Breast epithelium (tissue), 3 donors: ENCODE data around the gene TSSK3.

Source experiments
- POLR2A ChIP-seq: fragments of 450-650 bp; IDR thresholded peaks from one replicate; pipeline ENCODE4 v1.6.1; 2016; ENCODE audit warnings: antibody characterized with exemption, mild to moderate bottlenecking, moderate library complexity
- POLR2AphosphoS5 ChIP-seq, 3 donors: sonication (generic); formaldehyde crosslinking; IDR thresholded peaks; one replicate each; pipeline ENCODE4 v1.6.1; 2017; ENCODE audit warnings: antibody characterized with exemption in 3 of 3
- TF ChIP-seq, protein P1 (sequence below), 3 donors: fragments of 450-650 bp; IDR thresholded peaks; one replicate each; pipeline ENCODE4 v1.5.1; 2016 to 2017; ENCODE audit warnings: antibody characterized with exemption in 3 of 3, mild to moderate bottlenecking in 3 of 3, moderate library complexity in 3 of 3

DNA sequence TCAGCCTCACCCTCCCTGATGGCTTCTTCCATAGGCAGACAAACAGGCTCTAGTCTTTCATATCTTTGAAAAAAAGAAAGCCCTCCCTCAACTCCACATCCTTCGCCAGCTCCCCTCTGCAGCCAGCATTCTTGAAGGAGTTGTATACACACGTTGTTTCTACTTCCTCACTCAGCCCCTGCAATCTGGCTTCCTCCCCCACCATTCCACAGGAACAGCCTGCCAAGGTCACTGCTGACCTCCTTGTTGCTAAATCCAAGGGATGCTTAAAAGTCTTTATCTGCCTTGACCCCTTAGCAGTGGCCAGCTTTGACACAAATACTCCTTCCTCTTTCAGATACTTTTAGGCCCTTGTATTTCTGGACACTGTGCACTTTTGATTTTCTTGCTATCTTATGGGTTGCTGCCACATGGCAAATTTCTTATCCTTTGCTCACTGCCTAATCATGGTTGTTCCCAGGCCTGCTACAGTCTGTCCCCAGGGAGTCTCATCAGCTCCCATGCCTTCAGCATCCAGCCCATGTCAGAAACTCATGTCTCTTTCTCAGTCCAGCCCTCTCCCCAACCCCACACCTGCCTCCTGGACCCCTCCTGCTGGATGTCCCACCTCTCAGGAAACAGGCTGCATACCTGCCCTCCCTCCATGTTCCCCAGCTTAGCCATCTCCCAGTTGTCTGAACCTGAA is 8.3 kb upstream of the TSSK3 start:
- TF ChIP-seq, protein P1, sequence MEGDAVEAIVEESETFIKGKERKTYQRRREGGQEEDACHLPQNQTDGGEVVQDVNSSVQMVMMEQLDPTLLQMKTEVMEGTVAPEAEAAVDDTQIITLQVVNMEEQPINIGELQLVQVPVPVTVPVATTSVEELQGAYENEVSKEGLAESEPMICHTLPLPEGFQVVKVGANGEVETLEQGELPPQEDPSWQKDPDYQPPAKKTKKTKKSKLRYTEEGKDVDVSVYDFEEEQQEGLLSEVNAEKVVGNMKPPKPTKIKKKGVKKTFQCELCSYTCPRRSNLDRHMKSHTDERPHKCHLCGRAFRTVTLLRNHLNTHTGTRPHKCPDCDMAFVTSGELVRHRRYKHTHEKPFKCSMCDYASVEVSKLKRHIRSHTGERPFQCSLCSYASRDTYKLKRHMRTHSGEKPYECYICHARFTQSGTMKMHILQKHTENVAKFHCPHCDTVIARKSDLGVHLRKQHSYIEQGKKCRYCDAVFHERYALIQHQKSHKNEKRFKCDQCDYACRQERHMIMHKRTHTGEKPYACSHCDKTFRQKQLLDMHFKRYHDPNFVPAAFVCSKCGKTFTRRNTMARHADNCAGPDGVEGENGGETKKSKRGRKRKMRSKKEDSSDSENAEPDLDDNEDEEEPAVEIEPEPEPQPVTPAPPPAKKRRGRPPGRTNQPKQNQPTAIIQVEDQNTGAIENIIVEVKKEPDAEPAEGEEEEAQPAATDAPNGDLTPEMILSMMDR (IDR thresholded peaks at IDR 0.05) = no peak
- TF ChIP-seq POLR2AphosphoS5 (IDR thresholded peaks at IDR 0.05) (no peak), POLR2A (no peak)
